ENCODE measurements around the gene RSAD1. TPM values are rescaled to one million over a fixed set of nuclear protein-coding genes. Genes with fewer than 3 reads are reported as not detected.
A peak's percentile ranks its signal among the peaks of the same experiment; 100 is the strongest.

Gene RSAD1
- total and polyA plus RNA-seq, 10 of the 15 experiments (the other 5 are each of a cell fraction or from before 2014, with no cell fraction given), result 2.5 to 28.1 (median 22.6) TPM

GRCh38 chr17:50482516-50482915 is 3.9 kb downstream of the RSAD1 start (continued):
- TF ChIP-seq SUZ12 (IDR thresholded peaks at IDR 0.05; ENCODE audit: unreplicated experiment) (no peak), NRF1 (conservative IDR thresholded peaks at IDR 0.05; ENCODE audit: low read depth, low read length) (no peak), ZBTB11 (CRISPR knock-in tag; IDR thresholded peaks at IDR 0.05) (no peak), JUNB (IDR thresholded peaks at IDR 0.05) (no peak), TBL1XR1 (IDR thresholded peaks at IDR 0.05; ENCODE audit: low read depth, low read length) (no peak), TCF3 (IDR thresholded peaks at IDR 0.05; ENCODE audit: borderline replicate concordance, insufficient read depth, low read depth, low read length) (no peak), BCLAF1 (IDR thresholded peaks at IDR 0.05) (no peak), MEF2A (IDR thresholded peaks at IDR 0.05; ENCODE audit: insufficient read depth, low read depth, low read length) (0 out of 2 replicates have a peak, but pooled peaks have one; percentile 18), TAF1 (IDR thresholded peaks at IDR 0.05; ENCODE audit: borderline replicate concordance, low read depth, low read length) (no peak), HDAC2 (IDR thresholded peaks at IDR 0.05) (no peak), MYB (IDR thresholded peaks at IDR 0.05; ENCODE audit: borderline replicate concordance, low read depth, low read length) (no peak), PAX5 (IDR thresholded peaks at IDR 0.05; ENCODE audit: borderline replicate concordance, low read depth, low read length) (no peak), CBX5 (IDR thresholded peaks at IDR 0.05; ENCODE audit: low read depth) (no peak), SPI1 (IDR thresholded peaks at IDR 0.05; ENCODE audit: borderline replicate concordance, insufficient read depth, low read depth, low read length) (no peak), KLF5 (IDR thresholded peaks at IDR 0.05; ENCODE audit: partially characterized antibody) (no peak), NR2F1 (conservative IDR thresholded peaks at IDR 0.05) (no peak; the same call in 1 of the 2 replicates), JUND (IDR thresholded peaks at IDR 0.05; ENCODE audit: low read depth, low read length) (no peak), MYC (IDR thresholded peaks at IDR 0.05; ENCODE audit: insufficient read depth, insufficient read length, insufficient replicate concordance, low read length, severe bottlenecking) (no peak), RELB (IDR thresholded peaks at IDR 0.05; ENCODE audit: low read depth) (no peak), EGR1 (IDR thresholded peaks at IDR 0.05; ENCODE audit: borderline replicate concordance in 1 of 2, low read depth in 2 of 2, low read length in 2 of 2) (no peak), BRCA1 (IDR thresholded peaks at IDR 0.05; ENCODE audit: low read depth, low read length) (no peak), CHD2 (IDR thresholded peaks at IDR 0.05; ENCODE audit: borderline replicate concordance, low read depth, low read length) (no peak; the same call in 1 of the 2 replicates), NFYA (IDR thresholded peaks at IDR 0.05; ENCODE audit: borderline replicate concordance, low read depth, low read length) (no peak), SMAD5 (IDR thresholded peaks at IDR 0.05; ENCODE audit: low read depth) (no peak)

All from GM12878 (cell line).